Measurements from ENCODE around the gene SIM2.

The SIM2 gene

GRCh38 chr21:36747041-36747814 lies 48.3 kb downstream of the SIM2 start:
- ChIA-PET CTCF (no interaction called here), POLR2A (no interaction called here)
- no peak for DNase-seq (ENCODE audit: extremely low spot score)
- TF ChIP-seq SUZ12 (IDR thresholded peaks at IDR 0.05) = no peak
- no peak for TF ChIP-seq ARNT (IDR thresholded peaks at IDR 0.05)
- TF ChIP-seq CTBP1 (IDR thresholded peaks at IDR 0.05; ENCODE audit: borderline replicate concordance) = no peak
- no peak for TF ChIP-seq L3MBTL2 (conservative IDR thresholded peaks at IDR 0.05)
- TF ChIP-seq FOXA1 (IDR thresholded peaks at IDR 0.05) = no peak
- no peak for TF ChIP-seq NFRKB (IDR thresholded peaks at IDR 0.05)
- no peak for TF ChIP-seq TARDBP (IDR thresholded peaks at IDR 0.05)
- TF ChIP-seq FOXK2 (IDR thresholded peaks at IDR 0.05) = no peak
- no peak for TF ChIP-seq LEF1 (IDR thresholded peaks at IDR 0.05; ENCODE audit: borderline replicate concordance)
- TF ChIP-seq BHLHE40 (IDR thresholded peaks at IDR 0.05; ENCODE audit: borderline replicate concordance) = no peak
- no peak for TF ChIP-seq ELF4 (IDR thresholded peaks at IDR 0.05)
- no peak for TF ChIP-seq PKNOX1 (IDR thresholded peaks at IDR 0.05)
- TF ChIP-seq FOXM1 (IDR thresholded peaks at IDR 0.05; ENCODE audit: borderline replicate concordance) = no peak
- TF ChIP-seq ZNF384 (IDR thresholded peaks at IDR 0.05) = no peak
- no peak for TF ChIP-seq SP1 (IDR thresholded peaks at IDR 0.05)
- TF ChIP-seq HDGF (IDR thresholded peaks at IDR 0.05; ENCODE audit: borderline replicate concordance) = no peak

GRCh38 chr21:36747815-36748383 lies 49.0 kb downstream of the SIM2 start:
- no peak for DNase-seq (ENCODE audit: extremely low spot score)
- no peak for TF ChIP-seq L3MBTL2 (conservative IDR thresholded peaks at IDR 0.05)
- no peak for TF ChIP-seq FOXM1 (IDR thresholded peaks at IDR 0.05; ENCODE audit: borderline replicate concordance)
- TF ChIP-seq HDGF (IDR thresholded peaks at IDR 0.05; ENCODE audit: borderline replicate concordance) = no peak
- no peak for TF ChIP-seq ZNF384 (IDR thresholded peaks at IDR 0.05)
- POLR2A ChIA-PET = no interaction called here
- CTCF ChIA-PET = no interaction called here

- TF ChIP-seq TARDBP (IDR thresholded peaks at IDR 0.05) = no peak
- no peak for TF ChIP-seq PKNOX1 (IDR thresholded peaks at IDR 0.05)
- TF ChIP-seq SUZ12 (IDR thresholded peaks at IDR 0.05) = no peak
- no peak for TF ChIP-seq ELF4 (IDR thresholded peaks at IDR 0.05)
- ChIA-PET POLR2A (no interaction called here), CTCF (no interaction called here)
- DNase-seq (ENCODE audit: extremely low spot score) = no peak
These were observed 51.1 kb downstream of the SIM2 start for GRCh38 chr21:36749935-36750575.

- ChIA-PET POLR2A (no interaction called here), CTCF (no interaction called here)
- TF ChIP-seq L3MBTL2 (conservative IDR thresholded peaks at IDR 0.05) (no peak), FOXK2 (IDR thresholded peaks at IDR 0.05) (no peak), NFRKB (IDR thresholded peaks at IDR 0.05) (no peak), LEF1 (IDR thresholded peaks at IDR 0.05; ENCODE audit: borderline replicate concordance) (no peak), ZNF384 (IDR thresholded peaks at IDR 0.05) (no peak), ELF4 (IDR thresholded peaks at IDR 0.05) (no peak), SP1 (IDR thresholded peaks at IDR 0.05) (no peak), TARDBP (IDR thresholded peaks at IDR 0.05) (no peak), ARNT (IDR thresholded peaks at IDR 0.05) (no peak), FOXA1 (IDR thresholded peaks at IDR 0.05) (no peak), PKNOX1 (IDR thresholded peaks at IDR 0.05) (no peak), HDGF (IDR thresholded peaks at IDR 0.05; ENCODE audit: borderline replicate concordance) (no peak), CTBP1 (IDR thresholded peaks at IDR 0.05; ENCODE audit: borderline replicate concordance) (no peak), BHLHE40 (IDR thresholded peaks at IDR 0.05; ENCODE audit: borderline replicate concordance) (no peak), FOXM1 (IDR thresholded peaks at IDR 0.05; ENCODE audit: borderline replicate concordance) (no peak), SUZ12 (IDR thresholded peaks at IDR 0.05) (no peak)
- DNase-seq (ENCODE audit: extremely low spot score) = no peak
These were observed 51.7 kb downstream of the SIM2 start for GRCh38 chr21:36750576-36750959.

GRCh38 chr21:36751383-36751782 lies 52.5 kb downstream of the SIM2 start:
- ChIA-PET CTCF (no interaction called here), POLR2A (no interaction called here)
- no peak for TF ChIP-seq ZNF384 (IDR thresholded peaks at IDR 0.05)
- TF ChIP-seq ARNT (IDR thresholded peaks at IDR 0.05) = no peak
- TF ChIP-seq PKNOX1 (IDR thresholded peaks at IDR 0.05) = no peak
- no peak for TF ChIP-seq FOXM1 (IDR thresholded peaks at IDR 0.05; ENCODE audit: borderline replicate concordance)
- TF ChIP-seq L3MBTL2 (conservative IDR thresholded peaks at IDR 0.05) = no peak
- TF ChIP-seq LEF1 (IDR thresholded peaks at IDR 0.05; ENCODE audit: borderline replicate concordance) = no peak
- no peak for TF ChIP-seq HDGF (IDR thresholded peaks at IDR 0.05; ENCODE audit: borderline replicate concordance)
- no peak for TF ChIP-seq BHLHE40 (IDR thresholded peaks at IDR 0.05; ENCODE audit: borderline replicate concordance)
- TF ChIP-seq CTBP1 (IDR thresholded peaks at IDR 0.05; ENCODE audit: borderline replicate concordance) = no peak
- no peak for TF ChIP-seq ELF4 (IDR thresholded peaks at IDR 0.05)
- TF ChIP-seq SP1 (IDR thresholded peaks at IDR 0.05) = no peak
- TF ChIP-seq FOXA1 (IDR thresholded peaks at IDR 0.05) = no peak
- no peak for TF ChIP-seq NFRKB (IDR thresholded peaks at IDR 0.05)
- TF ChIP-seq FOXK2 (IDR thresholded peaks at IDR 0.05) = no peak
- no peak for TF ChIP-seq TARDBP (IDR thresholded peaks at IDR 0.05)
- DNase-seq (ENCODE audit: extremely low spot score) = no peak

Data from HEK293T (cell line).